Fibroblast of lung (primary cell): ENCODE data around the gene PDIA5. TPM values are rescaled to one million over a fixed set of nuclear protein-coding genes. Genes with fewer than 3 reads are reported as not detected.

Experiments
- DNase-seq, 2 donors: peaks; one replicate each; pipeline versions ENCODE4 v3.0.0 to v3.0.0-alpha.2; 2010; ENCODE audit warnings: low read depth in 2 of 2
- H2AFZ ChIP-seq: 2 replicates; pipeline ENCODE4 v1.5.1; 2012; ENCODE audit warnings: low read length, control low read depth, inconsistent platforms
- H3K27ac ChIP-seq: 2 replicates; pipeline ENCODE4 v1.5.1; 2011; ENCODE audit warnings: low read length, control low read depth; ENCODE audit not compliant: insufficient read depth
- H3K27me3 ChIP-seq: 2 replicates; pipeline ENCODE4 v1.5.1; 2011; ENCODE audit warnings: mild to moderate bottlenecking, low read length; ENCODE audit not compliant: control insufficient read depth, insufficient read depth
- H3K36me3 ChIP-seq: 2 replicates; pipeline ENCODE4 v1.5.1; 2011; ENCODE audit warnings: low read length; ENCODE audit not compliant: control insufficient read depth, insufficient read depth
- H3K4me1 ChIP-seq: 2 replicates; pipeline ENCODE4 v1.5.1; 2011; ENCODE audit warnings: low read length; ENCODE audit not compliant: control insufficient read depth, insufficient read depth; ENCODE audit errors: extremely low read depth
- H3K4me2 ChIP-seq: 2 replicates; pipeline ENCODE4 v1.5.1; 2011; ENCODE audit warnings: low read length, control low read depth; ENCODE audit not compliant: insufficient read depth; ENCODE audit errors: extremely low read depth
- H3K4me3 ChIP-seq, 4 experiments: fragments of 200-600 bp in 1 of 4; sonication (generic) in 1 of 4; replicated peaks in 1 of 4; 2 replicates each; pipeline ENCODE4 v1.5.1; 2011 to 2016; ENCODE audit warnings: low read length in 4 of 4, low read depth in 3 of 4, mild to moderate bottlenecking in 3 of 4, control low read depth in 2 of 4, inconsistent platforms in 1 of 4, mixed read lengths in 1 of 4; ENCODE audit not compliant: insufficient read depth in 1 of 4; ENCODE audit errors: control extremely low read depth in 1 of 4
- H3K79me2 ChIP-seq: 2 replicates; pipeline ENCODE4 v1.5.1; 2012; ENCODE audit warnings: mild to moderate bottlenecking, low read length, inconsistent platforms; ENCODE audit not compliant: control insufficient read depth, insufficient read depth
- H3K9ac ChIP-seq: 2 replicates; pipeline ENCODE4 v1.5.1; 2011; ENCODE audit warnings: mild to moderate bottlenecking, low read length, control low read depth; ENCODE audit not compliant: insufficient read depth
- H3K9me3 ChIP-seq: 2 replicates; pipeline ENCODE4 v1.5.1; 2012; ENCODE audit warnings: low read depth, low read length; ENCODE audit not compliant: control insufficient read depth, insufficient read depth
- H4K20me1 ChIP-seq: 2 replicates; pipeline ENCODE4 v1.5.1; 2011; ENCODE audit warnings: low read length; ENCODE audit not compliant: control insufficient read depth, insufficient read depth; ENCODE audit errors: extremely low read depth
- EZH2 ChIP-seq: IDR thresholded peaks from 2 replicates; pipeline ENCODE4 v1.5.1; 2012; ENCODE audit warnings: low read length, control low read depth, mild to moderate bottlenecking; ENCODE audit errors: missing control alignments
- polyA plus RNA-seq, 2 donors: library from polyadenylated mRNA; depleted of rRNA in 1 of 2; stranded (reverse) in 1 of 2; unstranded in 1 of 2; fragments of >200 nt; gene quantifications; 2 replicates each; pipeline ENCODE4 v1.2.1, GENCODE V29; 2011 to 2012; ENCODE audit warnings: missing spikeins in 1 of 2
- total RNA-seq: library from RNA; depleted of rRNA; stranded (reverse); fragments of >200 nt; gene quantifications from 2 replicates; pipeline ENCODE4 v1.2.1, GENCODE V29; 2014
- TF ChIP-seq, protein P1 (sequence below), 2 donors: IDR thresholded peaks in 1 of 2; conservative IDR thresholded peaks in 1 of 2; 1 replicate in 1 of 2; 2 replicates in 1 of 2; pipeline ENCODE4 v1.5.1; 2011 to 2012; ENCODE audit warnings: low read length in 2 of 2, control low read depth in 1 of 2, inconsistent platforms in 1 of 2, low read depth in 1 of 2, mild to moderate bottlenecking in 1 of 2

PDIA5 gene
- total and polyA plus RNA-seq, 2 donors (not counting 1 experiment from before 2014, with no cell fraction given), result 27.9 to 51.4 TPM

DNA sequence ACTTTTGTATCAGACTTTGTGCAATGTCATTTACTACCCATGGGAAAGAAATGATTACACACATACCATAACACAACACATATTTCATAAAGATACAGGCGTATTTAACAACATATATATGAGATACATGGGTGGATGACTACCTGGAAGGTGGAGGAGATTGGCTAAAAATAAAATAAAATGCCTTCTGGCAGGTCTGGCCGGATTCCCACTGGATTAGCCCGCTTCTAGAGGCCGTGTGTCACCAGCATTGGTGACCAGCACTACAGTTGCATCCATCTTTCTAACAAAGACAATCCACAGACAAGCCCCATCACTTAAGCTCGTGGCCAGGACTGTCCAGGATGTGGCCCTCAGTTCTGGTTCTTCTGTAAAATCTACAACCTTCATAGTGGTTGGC, 114.0 kb downstream of the PDIA5 start:
- H3K4me2 ChIP-seq, result no peak overlapping the region
- no peaks in the 10 kb centered on the region for H3K4me1 ChIP-seq
- no peak for DNase-seq
- H3K79me2 ChIP-seq, result no peaks in the 10 kb centered on the region
- H3K9ac ChIP-seq, result no peak overlapping the region
- TF ChIP-seq EZH2, result no peak
- TF ChIP-seq, protein P1, sequence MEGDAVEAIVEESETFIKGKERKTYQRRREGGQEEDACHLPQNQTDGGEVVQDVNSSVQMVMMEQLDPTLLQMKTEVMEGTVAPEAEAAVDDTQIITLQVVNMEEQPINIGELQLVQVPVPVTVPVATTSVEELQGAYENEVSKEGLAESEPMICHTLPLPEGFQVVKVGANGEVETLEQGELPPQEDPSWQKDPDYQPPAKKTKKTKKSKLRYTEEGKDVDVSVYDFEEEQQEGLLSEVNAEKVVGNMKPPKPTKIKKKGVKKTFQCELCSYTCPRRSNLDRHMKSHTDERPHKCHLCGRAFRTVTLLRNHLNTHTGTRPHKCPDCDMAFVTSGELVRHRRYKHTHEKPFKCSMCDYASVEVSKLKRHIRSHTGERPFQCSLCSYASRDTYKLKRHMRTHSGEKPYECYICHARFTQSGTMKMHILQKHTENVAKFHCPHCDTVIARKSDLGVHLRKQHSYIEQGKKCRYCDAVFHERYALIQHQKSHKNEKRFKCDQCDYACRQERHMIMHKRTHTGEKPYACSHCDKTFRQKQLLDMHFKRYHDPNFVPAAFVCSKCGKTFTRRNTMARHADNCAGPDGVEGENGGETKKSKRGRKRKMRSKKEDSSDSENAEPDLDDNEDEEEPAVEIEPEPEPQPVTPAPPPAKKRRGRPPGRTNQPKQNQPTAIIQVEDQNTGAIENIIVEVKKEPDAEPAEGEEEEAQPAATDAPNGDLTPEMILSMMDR (conservative IDR thresholded peaks at IDR 0.05 in 1 of 2, IDR thresholded peaks at IDR 0.05 in 1 of 2; ENCODE audit: low read depth in 1 of 2, low read length in 2 of 2), result no peak
- H4K20me1 ChIP-seq, result no peaks in the 10 kb centered on the region
- no peak overlapping the region for H3K27ac ChIP-seq
- no peaks in the 10 kb centered on the region for H3K36me3 ChIP-seq
- no peaks in the 10 kb centered on the region for H3K27me3 ChIP-seq
- no peaks in the 10 kb centered on the region for H3K9me3 ChIP-seq
- no peak overlapping the region for H2AFZ ChIP-seq
- no peak overlapping the region for H3K4me3 ChIP-seq

DNA sequence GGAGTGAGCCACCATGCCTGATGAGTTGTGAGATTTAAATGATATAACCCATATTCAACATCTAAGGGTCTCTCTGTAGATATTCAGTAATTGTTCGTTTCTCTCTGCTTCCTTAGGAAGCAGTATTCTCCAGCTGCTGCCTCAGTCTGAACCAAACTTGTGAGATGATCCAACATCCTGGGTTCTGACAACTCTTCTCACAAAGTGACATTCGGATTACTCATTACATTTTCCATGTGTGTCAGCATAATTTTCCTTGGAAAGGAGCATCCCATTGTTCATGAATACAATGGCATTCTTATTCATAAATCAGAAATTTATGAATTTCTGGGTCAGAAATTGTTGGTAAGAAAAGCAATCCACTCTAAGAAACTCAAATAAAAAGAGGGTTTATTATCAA, 119.9 kb downstream of the PDIA5 start:
- Histone ChIP-seq H3K4me1 (no peaks in the 10 kb centered on the region), H3K27me3 (no peaks in the 10 kb centered on the region), H3K9ac (no peak overlapping the region), H3K27ac (no peak overlapping the region), H3K9me3 (no peaks in the 10 kb centered on the region), H3K79me2 (no peaks in the 10 kb centered on the region), H4K20me1 (no peaks in the 10 kb centered on the region), H2AFZ (no peak overlapping the region), H3K36me3 (no peaks in the 10 kb centered on the region), H3K4me2 (no peak overlapping the region), H3K4me3 (no peak overlapping the region)
- TF ChIP-seq, protein P1 (conservative IDR thresholded peaks at IDR 0.05 in 1 of 2, IDR thresholded peaks at IDR 0.05 in 1 of 2; ENCODE audit: low read depth in 1 of 2, low read length in 2 of 2), result no peak
- no peak for TF ChIP-seq EZH2
- DNase-seq, result no peak

GRCh38 chr3:123188058-123188457, 121.2 kb downstream of the PDIA5 start:
- no peak overlapping the region for H3K4me2 ChIP-seq
- no peak overlapping the region for H2AFZ ChIP-seq
- no peaks in the 10 kb centered on the region for H3K27me3 ChIP-seq
- no peaks in the 10 kb centered on the region for H3K4me1 ChIP-seq
- no peaks in the 10 kb centered on the region for H3K9me3 ChIP-seq
- H3K27ac ChIP-seq, result no peak overlapping the region
- no peaks in the 10 kb centered on the region for H3K79me2 ChIP-seq
- TF ChIP-seq EZH2, result no peak
- TF ChIP-seq, protein P1 (conservative IDR thresholded peaks at IDR 0.05 in 1 of 2, IDR thresholded peaks at IDR 0.05 in 1 of 2; ENCODE audit: low read depth in 1 of 2, low read length in 2 of 2), result no peak
- H3K36me3 ChIP-seq, result no peaks in the 10 kb centered on the region
- H3K9ac ChIP-seq, result no peak overlapping the region
- no peak overlapping the region for H3K4me3 ChIP-seq
- peak in 1 of 2 donors; percentile 27 for DNase-seq
- H4K20me1 ChIP-seq, result no peaks in the 10 kb centered on the region
